Measurements from ENCODE around the gene ZNF511. TPM values are rescaled to one million over a fixed set of nuclear protein-coding genes. Genes with fewer than 3 reads are reported as not detected.

The ZNF511 gene
- total and polyA plus RNA-seq, 10 donors: 26.3 to 50.6 (median 30.5) TPM

- TF ChIP-seq POLR2A (IDR thresholded peaks at IDR 0.05): no peak
- TF ChIP-seq POLR2AphosphoS5 (IDR thresholded peaks at IDR 0.05): no peak
- no peak for TF ChIP-seq CTCF (IDR thresholded peaks at IDR 0.05 in 8 of 11, conservative IDR thresholded peaks at IDR 0.05 in 3 of 11)
- Histone ChIP-seq H3K27me3 (replicated peaks in 1 of 7) (peaks cover 0 to 2% (median 0%) of the 10 kb centered on the region in 7 donors), H3K27ac (no peak overlapping the region), H3K4me1 (peaks cover 8 to 33% (median 20%) of the 10 kb centered on the region in 6 donors), H3K9me3 (no peaks in the 10 kb centered on the region), H3K36me3 (peaks cover 0 to 18% (median 0%) of the 10 kb centered on the region in 6 donors), H3K4me3 (no peak overlapping the region)
- intact Hi-C loops (cut with DNase I; ENCODE audit: low total_unique reads): no loop called here
- WGBS, 5 donors: 91 to 100% (median 100%) methylated on average over 1 to 3 of the region's 3 CpGs
- DNase-seq: no peak
Observed at GRCh38 chr10:133355991-133356390, 47.3 kb downstream of the ZNF511 start.

GRCh38 chr10:133356549-133357284 lies 48.0 kb downstream of the ZNF511 start:
- intact Hi-C loops (cut with DNase I; ENCODE audit: low total_unique reads): no loop called here
- TF ChIP-seq CTCF (IDR thresholded peaks at IDR 0.05 in 8 of 11, conservative IDR thresholded peaks at IDR 0.05 in 3 of 11): no peak
- no peak for TF ChIP-seq POLR2AphosphoS5 (IDR thresholded peaks at IDR 0.05)
- no peak for TF ChIP-seq POLR2A (IDR thresholded peaks at IDR 0.05)
- peaks cover 8 to 41% (median 20%) of the 10 kb centered on the region in 6 donors for H3K4me1 ChIP-seq
- H3K27me3 ChIP-seq (replicated peaks in 1 of 7): no peaks in the 10 kb centered on the region
- 50 to 57% (median 54%) methylated on average over 13 to 27 of the region's 27 CpGs for WGBS, 5 donors
- H3K4me3 ChIP-seq: peak overlapping the region; percentile 44 to 85 (median 56)
- H3K27ac ChIP-seq: peak overlapping the region in 5 of 8 donors; percentile 62 to 89 (median 84)
- H3K9me3 ChIP-seq: no peaks in the 10 kb centered on the region
- no peak for DNase-seq
- H3K36me3 ChIP-seq: peaks cover 0 to 20% (median 0%) of the 10 kb centered on the region in 6 donors

GRCh38 chr10:133357285-133358161 lies 48.8 kb downstream of the ZNF511 start, which contains the start of gene FUOM:
FUOM (minus strand) TSS chr10:133358019; CDS start chr10:133358007, 12 bp downstream.
- Histone ChIP-seq H3K27ac (peak within 1 kb of the TSS; percentile 62 to 89 (median 83)), H3K36me3 (peaks cover 0 to 28% (median 6%) of the 10 kb centered on the region in 6 donors), H3K4me1 (peaks cover 8 to 46% (median 20%) of the 10 kb centered on the region in 6 donors), H3K9me3 (no peaks in the 10 kb centered on the region), H3K4me3 (peak within 1 kb of the TSS; percentile 44 to 85 (median 56)), H3K27me3 (replicated peaks in 1 of 7) (no peaks in the 10 kb centered on the region)
- intact Hi-C loops (cut with DNase I; ENCODE audit: low total_unique reads): no loop called here
- WGBS, 5 donors: 0 to 7% (median 1%) methylated on average over 9 to 83 of the region's 83 CpGs
- peak; percentile 94 for DNase-seq
- no peak for TF ChIP-seq CTCF (IDR thresholded peaks at IDR 0.05 in 8 of 11, conservative IDR thresholded peaks at IDR 0.05 in 3 of 11)
- no peak for TF ChIP-seq POLR2A (IDR thresholded peaks at IDR 0.05)
- peak; percentile 78 to 87 (median 79) for TF ChIP-seq POLR2AphosphoS5 (IDR thresholded peaks at IDR 0.05)
